Measurements from ENCODE around the gene UCK2.

DNA sequence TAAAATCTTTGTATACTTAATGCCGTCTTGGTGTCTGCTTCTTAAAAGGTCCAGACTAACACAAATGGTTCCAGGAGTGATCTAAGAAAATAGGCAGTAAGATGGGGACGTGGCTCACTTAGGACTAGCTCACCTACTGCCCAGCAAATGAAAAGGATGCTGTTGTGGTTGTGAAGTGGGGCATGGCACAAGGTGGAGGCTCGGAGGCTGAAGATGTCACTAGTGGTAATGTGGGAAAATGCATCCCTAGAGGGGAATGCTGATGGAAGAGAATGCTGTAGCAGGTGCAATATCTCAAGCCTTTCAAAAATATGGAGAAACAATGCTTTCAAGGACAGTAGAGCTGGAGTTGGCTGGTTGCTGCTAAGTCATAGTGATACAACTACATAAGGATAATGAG, 11.3 kb upstream of the UCK2 start:
- TF ChIP-seq, protein P1, sequence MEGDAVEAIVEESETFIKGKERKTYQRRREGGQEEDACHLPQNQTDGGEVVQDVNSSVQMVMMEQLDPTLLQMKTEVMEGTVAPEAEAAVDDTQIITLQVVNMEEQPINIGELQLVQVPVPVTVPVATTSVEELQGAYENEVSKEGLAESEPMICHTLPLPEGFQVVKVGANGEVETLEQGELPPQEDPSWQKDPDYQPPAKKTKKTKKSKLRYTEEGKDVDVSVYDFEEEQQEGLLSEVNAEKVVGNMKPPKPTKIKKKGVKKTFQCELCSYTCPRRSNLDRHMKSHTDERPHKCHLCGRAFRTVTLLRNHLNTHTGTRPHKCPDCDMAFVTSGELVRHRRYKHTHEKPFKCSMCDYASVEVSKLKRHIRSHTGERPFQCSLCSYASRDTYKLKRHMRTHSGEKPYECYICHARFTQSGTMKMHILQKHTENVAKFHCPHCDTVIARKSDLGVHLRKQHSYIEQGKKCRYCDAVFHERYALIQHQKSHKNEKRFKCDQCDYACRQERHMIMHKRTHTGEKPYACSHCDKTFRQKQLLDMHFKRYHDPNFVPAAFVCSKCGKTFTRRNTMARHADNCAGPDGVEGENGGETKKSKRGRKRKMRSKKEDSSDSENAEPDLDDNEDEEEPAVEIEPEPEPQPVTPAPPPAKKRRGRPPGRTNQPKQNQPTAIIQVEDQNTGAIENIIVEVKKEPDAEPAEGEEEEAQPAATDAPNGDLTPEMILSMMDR (IDR thresholded peaks at IDR 0.05 in 2 of 3, conservative IDR thresholded peaks at IDR 0.05 in 1 of 3; ENCODE audit: borderline replicate concordance in 1 of 3, insufficient read depth in 1 of 3, low read depth in 2 of 3, low read length in 2 of 3), result no peak
- no peak for TF ChIP-seq EZH2phosphoT487 (IDR thresholded peaks at IDR 0.05; ENCODE audit: borderline replicate concordance)
- no peak for TF ChIP-seq ATF3 (IDR thresholded peaks at IDR 0.05)
- TF ChIP-seq REST (IDR thresholded peaks at IDR 0.05; ENCODE audit: low read depth), result no peak
- no peak for TF ChIP-seq TCF7L2 (IDR thresholded peaks at IDR 0.05; ENCODE audit: borderline replicate concordance, extremely low read depth, insufficient read depth, insufficient read length)
- no peak for TF ChIP-seq EZH2 (IDR thresholded peaks at IDR 0.05)
- TF ChIP-seq POLR2AphosphoS5 (IDR thresholded peaks at IDR 0.05; ENCODE audit: low read depth, low read length), result no peak
- TF ChIP-seq EGR1 (IDR thresholded peaks at IDR 0.05; ENCODE audit: low read depth), result no peak
- TF ChIP-seq POLR2A (IDR thresholded peaks at IDR 0.05; ENCODE audit: borderline replicate concordance, extremely low read depth, insufficient read depth, insufficient read length), result no peak

Data from HCT116 (cell line).